HFF-Myc (cell line): ENCODE measurements around the gene AADACL4.
A peak's percentile ranks its signal among the peaks of the same experiment; 100 is the strongest.

ENCODE experiments used
- DNase-seq: peaks from one replicate; pipeline ENCODE4 v3.0.0-alpha.2; 2011; ENCODE audit warnings: low read depth; ENCODE audit errors: extremely low read depth
- H3K4me3 ChIP-seq: replicated peaks from 2 replicates; pipeline ENCODE4 v1.5.1; 2011; ENCODE audit warnings: low read depth, mild to moderate bottlenecking, control low read depth, low read length
- CTCF ChIP-seq: IDR thresholded peaks from 2 replicates; pipeline ENCODE4 v1.5.1; 2012; ENCODE audit warnings: mild to moderate bottlenecking, low read depth, low read length, control low read depth; ENCODE audit errors: missing control alignments

Gene AADACL4

GRCh38 chr1:12603224-12603623 is 40.7 kb upstream of the AADACL4 start:
- DNase-seq, result no peak
- no peak overlapping the region for H3K4me3 ChIP-seq
- no peak for TF ChIP-seq CTCF

- TF ChIP-seq CTCF, result no peak
- peak; percentile 96 for DNase-seq
- H3K4me3 ChIP-seq, result no peak overlapping the region
Observed at GRCh38 chr1:12604114-12604874, 39.6 kb upstream of the AADACL4 start.

GRCh38 chr1:12604986-12605385 is 38.9 kb upstream of the AADACL4 start:
- TF ChIP-seq CTCF, result no peak
- DNase-seq, result no peak
- no peak overlapping the region for H3K4me3 ChIP-seq

GRCh38 chr1:12607263-12607662 is 36.6 kb upstream of the AADACL4 start:
- no peak for TF ChIP-seq CTCF
- no peak overlapping the region for H3K4me3 ChIP-seq
- no peak for DNase-seq

- DNase-seq, result no peak
- no peak overlapping the region for H3K4me3 ChIP-seq
- no peak for TF ChIP-seq CTCF
Observed at GRCh38 chr1:12608311-12608957, 35.5 kb upstream of the AADACL4 start.

DNA sequence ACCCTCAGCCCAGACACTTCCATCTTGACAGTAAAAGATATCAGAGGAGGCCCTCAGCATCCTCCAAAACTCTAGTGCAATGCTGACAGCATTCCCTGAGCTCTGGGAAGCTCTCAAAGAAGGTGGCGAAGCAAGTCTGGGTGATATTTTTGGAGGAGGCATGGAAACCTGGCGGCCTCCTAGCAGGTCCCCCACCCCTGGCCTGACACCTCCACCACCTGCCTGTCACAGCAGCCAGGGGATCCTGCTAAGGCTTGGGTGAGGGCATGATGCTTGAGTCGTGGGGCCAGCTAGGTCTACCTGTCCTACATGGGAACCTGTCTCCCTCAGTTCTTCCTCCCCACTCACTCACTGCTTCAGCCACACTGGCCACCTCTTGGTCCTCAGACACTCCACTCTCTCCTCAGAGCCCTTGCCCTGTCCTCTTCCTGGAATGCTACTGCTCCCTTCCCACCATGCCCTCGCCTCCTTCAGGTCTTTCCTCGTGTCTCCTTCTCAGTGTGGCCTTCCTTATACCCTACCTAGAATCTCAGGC is 34.3 kb upstream of the AADACL4 start:
- TF ChIP-seq CTCF, result no peak
- no peak for DNase-seq
- H3K4me3 ChIP-seq, result no peak overlapping the region
